Measurements from ENCODE around the gene RAB14.
A peak's percentile ranks its signal among the peaks of the same experiment; 100 is the strongest.

RAB14 gene

DNA sequence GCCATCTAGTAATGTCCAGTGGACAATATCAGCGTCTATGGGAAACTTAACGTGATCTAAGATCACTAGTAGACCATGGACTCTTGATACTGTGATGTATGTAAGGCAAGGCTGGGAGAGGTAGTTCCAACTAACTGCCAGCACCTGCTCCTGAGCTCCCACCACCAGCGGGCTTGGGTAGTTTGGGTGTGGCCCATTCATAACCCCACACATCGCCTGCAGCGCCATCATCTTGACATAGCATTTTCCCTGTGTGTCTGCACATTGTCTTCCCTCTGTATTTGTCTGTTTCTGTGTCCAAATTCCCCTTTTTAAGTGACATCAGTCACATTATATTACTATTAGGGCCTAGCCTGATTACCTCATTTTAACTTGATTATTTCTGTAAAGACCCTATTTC, 38.2 kb upstream of the RAB14 start:
- TF ChIP-seq, protein P1, sequence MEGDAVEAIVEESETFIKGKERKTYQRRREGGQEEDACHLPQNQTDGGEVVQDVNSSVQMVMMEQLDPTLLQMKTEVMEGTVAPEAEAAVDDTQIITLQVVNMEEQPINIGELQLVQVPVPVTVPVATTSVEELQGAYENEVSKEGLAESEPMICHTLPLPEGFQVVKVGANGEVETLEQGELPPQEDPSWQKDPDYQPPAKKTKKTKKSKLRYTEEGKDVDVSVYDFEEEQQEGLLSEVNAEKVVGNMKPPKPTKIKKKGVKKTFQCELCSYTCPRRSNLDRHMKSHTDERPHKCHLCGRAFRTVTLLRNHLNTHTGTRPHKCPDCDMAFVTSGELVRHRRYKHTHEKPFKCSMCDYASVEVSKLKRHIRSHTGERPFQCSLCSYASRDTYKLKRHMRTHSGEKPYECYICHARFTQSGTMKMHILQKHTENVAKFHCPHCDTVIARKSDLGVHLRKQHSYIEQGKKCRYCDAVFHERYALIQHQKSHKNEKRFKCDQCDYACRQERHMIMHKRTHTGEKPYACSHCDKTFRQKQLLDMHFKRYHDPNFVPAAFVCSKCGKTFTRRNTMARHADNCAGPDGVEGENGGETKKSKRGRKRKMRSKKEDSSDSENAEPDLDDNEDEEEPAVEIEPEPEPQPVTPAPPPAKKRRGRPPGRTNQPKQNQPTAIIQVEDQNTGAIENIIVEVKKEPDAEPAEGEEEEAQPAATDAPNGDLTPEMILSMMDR (IDR thresholded peaks at IDR 0.05; ENCODE audit: low read depth, low read length), result no peak
- no peak overlapping the region for H3K4me3 ChIP-seq (replicated peaks in 1 of 2; ENCODE audit: low read depth in 2 of 2, low read length in 2 of 2)
- no peak for DNase-seq (ENCODE audit: low read depth in 2 of 2)

DNA sequence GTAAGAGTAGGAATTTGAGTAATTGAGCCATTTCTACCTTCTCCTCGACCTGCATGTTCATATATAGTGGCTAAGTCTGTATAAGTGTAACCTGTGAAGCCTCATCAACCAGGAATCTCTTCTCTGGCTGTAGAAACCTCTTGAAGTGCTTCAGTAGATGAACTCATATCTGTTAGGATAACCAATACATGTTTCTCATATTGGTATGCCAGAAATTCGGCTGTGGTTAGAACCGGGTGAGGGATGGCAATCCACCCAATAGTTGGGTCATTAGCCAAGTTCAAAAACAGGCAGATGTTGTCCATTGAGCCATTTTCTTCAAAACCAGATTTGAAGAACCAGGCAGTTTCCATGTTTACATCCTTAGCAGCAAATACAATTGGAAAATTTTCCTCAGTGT, 37.4 kb upstream of the RAB14 start:
- TF ChIP-seq, protein P1 (IDR thresholded peaks at IDR 0.05; ENCODE audit: low read depth, low read length), result no peak
- DNase-seq (ENCODE audit: low read depth in 2 of 2), result no peak
- H3K4me3 ChIP-seq (replicated peaks in 1 of 2; ENCODE audit: low read depth in 2 of 2, low read length in 2 of 2), result no peak overlapping the region

DNA sequence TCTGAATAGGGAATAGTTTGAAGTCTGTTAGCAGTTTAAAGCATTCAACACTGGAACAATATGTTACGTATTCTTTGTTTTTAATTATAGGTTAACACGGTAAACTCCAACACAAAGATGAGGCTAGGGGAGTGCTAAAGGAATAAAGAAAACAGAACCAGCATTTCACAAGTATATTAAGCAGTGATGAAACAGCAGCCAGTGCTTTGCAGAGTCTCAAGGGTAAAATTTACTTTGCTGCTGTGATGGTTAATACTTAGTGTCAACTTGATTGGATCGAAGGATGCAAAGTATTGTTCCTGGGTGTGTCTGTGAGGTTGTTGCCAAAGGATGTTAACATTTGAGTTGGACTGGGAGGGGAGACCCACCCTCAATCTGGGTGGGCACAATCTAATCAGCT, 36.2 kb upstream of the RAB14 start:
- TF ChIP-seq, protein P1 (IDR thresholded peaks at IDR 0.05; ENCODE audit: low read depth, low read length), result no peak
- no peak for DNase-seq (ENCODE audit: low read depth in 2 of 2)
- no peak overlapping the region for H3K4me3 ChIP-seq (replicated peaks in 1 of 2; ENCODE audit: low read depth in 2 of 2, low read length in 2 of 2)

DNA sequence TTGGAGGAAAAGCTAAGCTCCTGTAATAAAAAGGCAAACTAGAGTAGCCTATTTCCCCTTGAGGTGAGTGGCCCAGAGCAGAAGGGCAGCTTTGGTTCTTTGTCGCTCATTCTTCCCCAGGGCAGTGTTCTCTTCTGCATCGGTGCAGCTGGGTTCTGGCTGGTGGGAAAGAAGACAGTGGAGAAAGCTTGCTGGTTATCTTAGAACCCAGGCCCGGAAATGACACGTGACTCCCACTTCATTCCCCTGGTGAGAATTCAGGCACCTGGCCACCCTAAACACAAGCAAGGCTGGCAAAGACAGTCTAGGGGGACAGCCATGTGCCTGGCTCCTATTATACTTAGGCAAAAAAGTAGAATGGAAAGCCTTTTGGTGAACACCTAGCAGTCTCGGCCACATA, 33.8 kb upstream of the RAB14 start:
- no peak overlapping the region for H3K4me3 ChIP-seq (replicated peaks in 1 of 2; ENCODE audit: low read depth in 2 of 2, low read length in 2 of 2)
- no peak for DNase-seq (ENCODE audit: low read depth in 2 of 2)
- TF ChIP-seq, protein P1 (IDR thresholded peaks at IDR 0.05; ENCODE audit: low read depth, low read length), result no peak

DNA sequence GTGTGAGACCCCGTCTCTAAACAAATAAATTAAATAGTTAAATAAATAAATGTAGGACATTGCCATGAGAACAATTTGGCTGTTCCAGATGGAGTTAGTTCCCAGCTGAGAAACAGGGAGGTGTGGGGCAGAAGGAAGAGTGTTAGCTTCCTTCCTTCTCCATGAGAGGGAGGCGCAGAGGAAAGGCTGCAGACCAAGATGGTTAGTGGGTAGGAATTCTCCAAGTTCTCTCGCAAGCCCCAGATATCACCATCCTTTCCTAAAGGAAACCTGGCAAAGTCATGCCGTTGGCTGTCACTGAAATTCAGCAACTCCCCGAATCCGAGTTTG, 33.1 kb upstream of the RAB14 start:
- no peak for DNase-seq (ENCODE audit: low read depth in 2 of 2)
- H3K4me3 ChIP-seq (replicated peaks in 1 of 2; ENCODE audit: low read depth in 2 of 2, low read length in 2 of 2), result no peak overlapping the region

DNA sequence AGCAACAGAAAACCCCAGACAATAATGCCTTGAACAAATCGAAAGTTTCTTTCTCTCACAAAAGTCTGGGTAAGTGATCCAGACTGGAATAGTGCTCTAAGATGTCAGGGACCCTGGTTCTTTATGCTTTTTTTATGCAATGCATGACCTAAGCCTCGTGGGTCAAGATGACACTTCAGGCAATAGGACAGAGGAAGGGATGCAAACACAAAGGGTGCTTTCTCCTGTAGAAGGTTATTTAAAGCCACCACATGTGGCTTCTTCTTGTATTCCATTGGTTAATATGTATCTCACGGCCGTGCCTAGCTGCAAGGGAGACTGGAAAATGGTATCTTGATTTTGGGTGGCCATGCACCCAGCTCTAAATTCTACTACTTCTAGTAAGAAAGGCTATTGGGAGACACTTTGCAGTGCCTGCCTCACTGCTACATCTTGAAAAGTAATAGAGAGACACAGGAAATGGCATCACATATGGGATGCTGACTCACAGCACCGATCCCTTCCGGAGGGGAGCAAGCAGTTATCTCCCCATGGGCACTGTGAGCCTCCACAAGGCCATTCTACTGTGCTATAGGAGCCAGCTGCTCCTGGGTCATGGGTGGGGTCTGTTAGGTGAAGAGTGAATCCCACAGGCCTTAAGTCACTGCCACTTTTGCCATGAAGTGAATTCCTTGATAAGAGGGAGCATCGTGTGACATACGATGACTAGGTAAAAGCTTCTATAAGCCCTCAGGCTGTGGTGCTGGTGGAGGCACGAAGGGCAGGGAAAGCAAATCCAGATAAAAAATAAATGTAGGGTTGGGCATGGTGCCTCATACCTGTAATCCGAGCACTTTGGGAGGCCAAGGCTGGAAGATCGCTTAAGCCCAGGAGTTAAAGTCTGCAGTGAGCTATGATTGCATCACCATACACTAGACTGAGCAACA, 32.5 kb upstream of the RAB14 start:
- TF ChIP-seq, protein P1 (IDR thresholded peaks at IDR 0.05; ENCODE audit: low read depth, low read length), result no peak
- peak; percentile 40 to 75 for DNase-seq (ENCODE audit: low read depth in 2 of 2)
- H3K4me3 ChIP-seq (replicated peaks in 1 of 2; ENCODE audit: low read depth in 2 of 2, low read length in 2 of 2), result no peak overlapping the region

More for the DNA sequence above, 33.1 kb upstream of the RAB14 start:
- TF ChIP-seq, protein P1 (IDR thresholded peaks at IDR 0.05; ENCODE audit: low read depth, low read length), result no peak

Data from cardiac fibroblast (primary cell).